ENCODE measurements around the gene THAP5. TPM values are rescaled to one million over a fixed set of nuclear protein-coding genes. Genes with fewer than 3 reads are reported as not detected.

Gene THAP5
- total RNA-seq, 4 donors from 2014 or later = 30.8 to 41.7 (median 36.2) TPM

GRCh38 chr7:108611268-108611667, 41.8 kb upstream of the THAP5 start:
- Histone ChIP-seq H3K9me3 (no peaks in the 10 kb centered on the region), H3K36me3 (no peaks in the 10 kb centered on the region), H3K4me1 (no peaks in the 10 kb centered on the region), H3K27ac (no peak overlapping the region), H3K27me3 (no peaks in the 10 kb centered on the region), H3K4me3 (no peak overlapping the region)
- ATAC-seq = no peak
- no peak for TF ChIP-seq CTCF (IDR thresholded peaks at IDR 0.05)
- no peak for TF ChIP-seq POLR2AphosphoS5 (IDR thresholded peaks at IDR 0.05)
- no peak for TF ChIP-seq POLR2A (IDR thresholded peaks at IDR 0.05)
- TF ChIP-seq EP300 (IDR thresholded peaks at IDR 0.05) = no peak
- WGBS, 2 donors (ENCODE audit: low coverage in 1 of 2) = 68 to 86% methylated on average over 4 of the region's 4 CpGs

GRCh38 chr7:108609643-108610042, 40.1 kb upstream of the THAP5 start:
- H3K27me3 ChIP-seq = no peaks in the 10 kb centered on the region
- no peaks in the 10 kb centered on the region for H3K36me3 ChIP-seq
- WGBS, 2 donors (ENCODE audit: low coverage in 1 of 2) = 71 to 80% methylated on average over 2 of the region's 2 CpGs
- no peak for ATAC-seq
- H3K4me1 ChIP-seq = no peaks in the 10 kb centered on the region
- H3K4me3 ChIP-seq = no peak overlapping the region
- TF ChIP-seq CTCF (IDR thresholded peaks at IDR 0.05) = no peak
- TF ChIP-seq POLR2AphosphoS5 (IDR thresholded peaks at IDR 0.05) = no peak
- no peak for TF ChIP-seq POLR2A (IDR thresholded peaks at IDR 0.05)
- no peak for TF ChIP-seq EP300 (IDR thresholded peaks at IDR 0.05)
- no peak overlapping the region for H3K27ac ChIP-seq
- no peaks in the 10 kb centered on the region for H3K9me3 ChIP-seq

GRCh38 chr7:108605559-108606201, 36.2 kb upstream of the THAP5 start:
- 44 to 59% methylated on average over 3 to 7 of the region's 7 CpGs for WGBS, 2 donors (ENCODE audit: low coverage in 1 of 2)
- no peaks in the 10 kb centered on the region for H3K9me3 ChIP-seq
- H3K4me1 ChIP-seq = no peaks in the 10 kb centered on the region
- no peaks in the 10 kb centered on the region for H3K36me3 ChIP-seq
- no peaks in the 10 kb centered on the region for H3K27me3 ChIP-seq
- no peak overlapping the region for H3K4me3 ChIP-seq
- no peak for ATAC-seq
- TF ChIP-seq EP300 (IDR thresholded peaks at IDR 0.05) (no peak), POLR2AphosphoS5 (IDR thresholded peaks at IDR 0.05) (no peak), POLR2A (IDR thresholded peaks at IDR 0.05) (no peak), CTCF (IDR thresholded peaks at IDR 0.05) (no peak)
- H3K27ac ChIP-seq = no peak overlapping the region

GRCh38 chr7:108604307-108605077, 35.0 kb upstream of the THAP5 start:
- no peak for ATAC-seq
- no peaks in the 10 kb centered on the region for H3K27me3 ChIP-seq
- 77 to 86% methylated on average over 7 to 10 of the region's 11 CpGs for WGBS, 2 donors (ENCODE audit: low coverage in 1 of 2)
- no peaks in the 10 kb centered on the region for H3K4me1 ChIP-seq
- TF ChIP-seq CTCF (IDR thresholded peaks at IDR 0.05) (no peak), POLR2A (IDR thresholded peaks at IDR 0.05) (no peak), EP300 (IDR thresholded peaks at IDR 0.05) (no peak), POLR2AphosphoS5 (IDR thresholded peaks at IDR 0.05) (no peak)
- H3K4me3 ChIP-seq = no peak overlapping the region
- H3K9me3 ChIP-seq = no peaks in the 10 kb centered on the region
- no peaks in the 10 kb centered on the region for H3K36me3 ChIP-seq
- no peak overlapping the region for H3K27ac ChIP-seq

Measured in gastroesophageal sphincter (tissue), 4 donors.